ENCODE data around the gene PACSIN2.

DNA sequence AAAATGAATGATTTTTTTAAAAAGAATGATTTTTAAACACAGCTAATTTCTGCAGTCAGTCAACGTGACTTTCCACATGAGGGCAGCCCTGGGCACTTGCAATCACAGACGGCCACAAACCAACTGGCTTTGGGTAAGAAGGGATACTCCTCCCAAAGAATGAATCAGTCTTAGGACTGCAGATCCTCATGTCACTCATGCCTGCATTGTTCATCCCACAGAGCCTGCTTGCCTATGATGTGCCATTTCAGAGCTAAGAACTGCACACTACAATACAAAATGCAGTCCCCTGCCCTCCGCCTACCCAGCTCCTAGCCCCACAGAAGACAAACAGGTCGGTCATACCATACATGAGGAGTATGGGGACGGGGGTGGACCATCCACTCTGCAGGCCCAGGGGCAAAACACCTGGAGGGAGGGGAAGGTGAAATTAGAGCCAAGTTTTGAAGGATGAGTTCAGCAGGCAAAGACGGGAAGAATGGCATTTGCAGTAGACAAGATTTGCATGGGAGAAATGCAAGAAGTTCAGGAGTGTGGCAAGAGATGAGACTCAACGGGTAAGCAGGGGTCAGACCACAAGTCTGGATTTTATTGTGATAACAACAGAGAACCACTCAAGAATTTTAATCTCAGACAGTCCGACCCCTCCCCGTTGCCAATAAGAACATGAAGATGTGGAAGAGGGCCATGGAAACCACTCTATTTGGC, 24.7 kb downstream of the PACSIN2 start:
- TF ChIP-seq EZH2phosphoT487 (IDR thresholded peaks at IDR 0.05; ENCODE audit: insufficient read depth, low read depth) (no peak), EZH2 (IDR thresholded peaks at IDR 0.05; ENCODE audit: insufficient read depth, poor library complexity, severe bottlenecking) (no peak)

All from GM23248 (cell line).